SIG-M5 (cell line): ENCODE data around the gene GFOD1.
"Not testable (repeated sequence)": the region's sequence is repeated elsewhere in the genome, so short reads cannot be mapped to it uniquely, and the experiment has no call there.

Source experiments
- DNase-seq: peaks from one replicate; lab custom pipeline; 2025; lab: John Stamatoyannopoulos, UW

Gene GFOD1

DNA sequence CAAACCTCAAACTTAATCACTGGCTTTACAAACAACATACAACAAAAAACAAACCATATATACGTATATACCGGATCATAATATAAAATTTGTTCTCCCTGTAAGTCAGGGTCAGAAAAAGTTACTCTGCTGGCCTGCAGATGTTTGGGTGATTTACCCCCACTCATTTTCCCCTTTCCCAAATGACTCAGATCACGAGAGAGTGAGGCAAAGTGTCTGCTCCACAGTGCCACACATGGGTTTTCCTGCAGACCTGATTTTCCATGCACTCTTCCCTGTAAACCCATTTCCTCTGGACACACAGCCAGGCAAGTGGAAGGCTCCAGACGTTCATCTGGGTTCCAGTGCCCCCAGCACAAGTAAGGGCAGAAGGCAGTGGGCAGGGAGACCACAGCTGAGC lies 23.5 kb downstream of the GFOD1 start:
- DNase-seq: no peak

DNA sequence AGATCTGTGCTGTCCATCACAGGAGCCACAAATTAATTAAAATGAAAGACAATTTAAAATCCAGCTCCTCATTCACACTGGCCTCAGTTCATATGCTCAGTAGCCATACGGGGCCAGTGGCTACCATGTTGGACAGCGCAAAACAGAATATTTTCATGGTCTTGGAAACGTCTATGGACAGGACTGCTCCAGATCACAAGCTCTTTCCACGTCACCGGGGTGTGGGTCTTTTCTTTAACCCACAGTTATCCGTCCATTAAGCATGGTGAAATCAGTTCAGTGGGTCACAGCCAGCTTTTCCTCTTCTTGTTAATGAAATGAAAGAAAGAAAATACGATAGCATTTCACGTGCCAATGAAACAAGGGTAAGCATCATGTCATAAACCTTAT lies 24.1 kb downstream of the GFOD1 start:
- DNase-seq: no peak

GRCh38 chr6:13462458-13463327 lies 24.7 kb downstream of the GFOD1 start:
- DNase-seq: no peak

DNA sequence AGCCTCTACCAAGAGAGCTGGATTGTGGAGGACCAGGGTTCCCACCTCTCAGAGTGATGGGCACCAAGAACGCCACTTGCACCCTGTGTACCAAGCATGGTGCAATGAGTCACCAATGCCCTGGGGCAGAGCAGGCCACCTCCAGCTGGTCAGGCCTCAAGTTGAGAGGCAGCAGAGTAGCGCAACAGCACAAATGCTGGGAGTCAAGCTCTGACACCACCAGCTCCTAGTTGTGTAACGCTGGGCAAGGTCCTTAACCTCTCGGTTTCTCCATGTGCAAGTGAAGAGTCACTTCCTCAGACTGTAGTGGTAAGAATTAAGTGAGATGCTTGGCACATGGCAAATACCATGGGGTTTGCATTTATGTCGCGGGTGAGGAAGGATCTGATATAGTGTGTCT lies 25.6 kb downstream of the GFOD1 start:
- peak; percentile 14 for DNase-seq

DNA sequence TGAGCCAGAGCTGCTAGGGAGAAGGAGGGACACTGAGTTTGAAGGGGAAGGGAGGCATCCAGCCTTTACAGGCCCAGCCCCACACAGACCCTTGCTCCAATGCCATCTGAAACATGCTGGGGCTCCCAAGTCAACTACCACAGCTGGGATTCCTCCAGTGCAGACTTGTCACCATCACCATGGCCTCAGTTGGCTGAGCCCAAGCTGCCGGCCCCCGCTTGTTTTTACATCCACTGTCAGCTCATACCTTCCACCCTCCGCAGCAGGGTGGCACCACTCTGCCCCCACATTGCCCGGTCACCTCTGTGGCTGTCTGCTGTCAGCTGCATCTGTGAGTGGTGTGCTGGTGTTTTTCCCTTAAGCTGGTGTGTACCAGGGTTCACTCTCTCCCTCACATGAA lies 26.1 kb downstream of the GFOD1 start:
- no peak for DNase-seq

GRCh38 chr6:13460289-13460688 lies 27.1 kb downstream of the GFOD1 start:
- not testable (repeated sequence) for DNase-seq

GRCh38 chr6:13457577-13457976 lies 29.8 kb downstream of the GFOD1 start:
- DNase-seq: no peak

- no peak for DNase-seq
These were observed 31.8 kb downstream of the GFOD1 start for GRCh38 chr6:13455552-13455966.

DNA sequence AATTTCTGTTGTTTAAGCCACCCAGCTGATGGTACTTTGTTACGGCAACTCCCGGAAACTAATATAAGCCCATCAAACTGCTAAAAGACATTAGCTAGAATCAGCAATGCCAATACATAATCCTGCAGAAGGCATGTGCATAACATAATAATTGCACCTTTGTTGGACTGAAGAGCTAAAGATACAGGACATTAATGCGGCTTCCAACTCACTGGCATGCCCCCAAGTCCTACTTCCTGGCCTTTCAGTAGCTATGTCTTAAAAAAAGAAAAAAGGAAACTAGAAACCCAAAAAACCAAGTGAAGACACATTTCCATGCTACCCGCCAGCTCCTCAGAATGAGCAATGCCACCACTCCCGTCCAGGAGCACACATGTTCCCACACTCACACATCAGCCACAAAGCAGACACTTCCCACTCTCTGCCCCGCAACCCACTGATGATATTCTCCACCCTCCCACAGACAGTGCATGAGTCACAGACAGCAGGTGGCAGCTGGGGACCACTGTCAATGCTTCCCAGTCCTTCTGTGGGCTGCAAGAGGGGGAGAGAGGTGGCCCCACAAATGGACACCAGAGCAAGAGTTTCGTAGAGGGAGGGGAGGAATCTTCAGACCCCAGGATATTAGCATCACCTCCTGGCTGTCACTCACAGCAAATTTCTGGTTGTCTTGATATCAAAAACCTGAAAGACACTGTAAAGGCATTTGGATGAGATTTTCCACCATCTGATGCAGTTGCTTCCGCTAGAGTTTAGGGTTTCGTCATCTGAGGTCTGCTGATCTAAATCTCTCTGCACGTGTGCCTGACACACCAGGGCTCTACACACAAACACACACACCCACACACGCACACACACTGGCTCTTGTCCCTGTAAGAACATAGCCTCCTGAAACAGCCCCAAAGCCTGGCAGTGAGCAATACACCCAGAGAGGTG lies 32.8 kb downstream of the GFOD1 start:
- DNase-seq: peak; percentile 19

- DNase-seq: no peak
These were observed 33.6 kb downstream of the GFOD1 start for GRCh38 chr6:13453771-13454251.

DNA sequence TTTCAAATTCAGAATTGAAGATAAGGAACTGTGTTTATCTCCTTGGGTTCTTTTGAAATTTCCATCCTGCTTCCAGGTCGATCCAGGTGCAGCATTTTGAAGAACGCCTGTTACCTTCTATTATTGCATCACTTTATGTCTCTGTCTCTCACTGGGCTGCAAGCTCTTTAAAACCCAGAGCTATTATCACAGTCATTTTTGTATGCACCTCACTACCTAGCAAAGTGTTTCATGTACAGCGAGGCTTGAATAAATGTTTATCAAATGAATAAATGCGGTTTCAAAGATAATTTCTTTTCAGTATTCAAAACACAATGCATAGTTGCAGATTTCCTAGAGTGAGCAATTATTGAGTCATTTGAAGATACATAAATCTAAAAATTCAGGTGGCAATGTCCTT lies 34.2 kb downstream of the GFOD1 start:
- DNase-seq: no peak

- DNase-seq: no peak
These were observed 34.9 kb downstream of the GFOD1 start for GRCh38 chr6:13452346-13453117.

DNA sequence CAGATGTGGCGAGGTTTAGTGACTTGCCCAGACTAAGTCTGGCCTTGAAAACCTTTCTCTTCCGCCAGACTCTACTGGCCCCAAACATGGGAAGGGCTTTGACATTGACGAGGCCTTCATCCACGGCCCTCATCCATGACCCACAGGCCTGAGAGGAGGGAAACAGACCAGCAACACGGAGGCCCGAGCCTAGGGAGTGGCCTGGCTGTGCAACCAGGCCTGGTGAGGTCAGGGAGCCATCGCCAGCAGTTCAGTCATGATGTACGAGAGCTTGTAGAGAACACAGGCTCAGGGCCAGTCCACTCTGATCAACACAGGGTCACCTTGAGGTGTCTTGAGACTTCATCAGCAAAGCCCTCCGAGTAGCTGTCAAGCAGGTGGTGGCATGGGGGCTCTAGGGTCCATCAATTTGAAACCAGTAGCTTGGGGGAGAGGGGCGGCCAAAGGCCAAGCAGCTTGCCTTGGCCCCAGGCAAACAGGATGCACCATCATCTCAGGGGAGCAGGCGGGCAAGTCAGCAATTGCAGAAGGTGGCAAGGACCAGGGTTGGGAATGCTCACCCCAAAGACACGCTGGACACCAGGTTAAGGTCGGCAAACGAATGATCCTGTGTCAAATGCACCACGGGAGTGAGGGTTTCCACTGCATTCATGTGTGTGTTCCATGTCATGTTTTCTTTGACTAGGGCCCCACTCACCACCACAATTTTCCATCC lies 36.1 kb downstream of the GFOD1 start:
- no peak for DNase-seq

DNA sequence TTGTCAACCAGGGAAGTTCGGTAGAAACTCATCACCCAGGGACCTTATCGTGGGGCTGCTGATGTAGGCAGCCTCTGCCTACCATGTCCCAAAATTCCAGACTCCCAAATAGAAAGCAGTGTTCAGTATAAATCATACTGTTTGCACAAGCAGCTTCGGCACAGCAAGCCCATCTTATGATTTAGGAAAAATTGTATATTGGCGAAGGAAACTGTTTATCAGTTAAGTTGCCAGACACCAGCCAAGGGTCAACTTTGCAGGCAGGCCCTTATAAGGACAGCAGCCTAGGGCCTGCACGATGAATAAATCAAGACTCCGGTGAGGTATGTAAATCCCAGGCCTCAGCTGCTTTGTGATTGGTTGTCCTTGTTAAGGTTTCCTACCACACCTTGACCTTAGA lies 36.8 kb downstream of the GFOD1 start:
- DNase-seq: no peak

DNA sequence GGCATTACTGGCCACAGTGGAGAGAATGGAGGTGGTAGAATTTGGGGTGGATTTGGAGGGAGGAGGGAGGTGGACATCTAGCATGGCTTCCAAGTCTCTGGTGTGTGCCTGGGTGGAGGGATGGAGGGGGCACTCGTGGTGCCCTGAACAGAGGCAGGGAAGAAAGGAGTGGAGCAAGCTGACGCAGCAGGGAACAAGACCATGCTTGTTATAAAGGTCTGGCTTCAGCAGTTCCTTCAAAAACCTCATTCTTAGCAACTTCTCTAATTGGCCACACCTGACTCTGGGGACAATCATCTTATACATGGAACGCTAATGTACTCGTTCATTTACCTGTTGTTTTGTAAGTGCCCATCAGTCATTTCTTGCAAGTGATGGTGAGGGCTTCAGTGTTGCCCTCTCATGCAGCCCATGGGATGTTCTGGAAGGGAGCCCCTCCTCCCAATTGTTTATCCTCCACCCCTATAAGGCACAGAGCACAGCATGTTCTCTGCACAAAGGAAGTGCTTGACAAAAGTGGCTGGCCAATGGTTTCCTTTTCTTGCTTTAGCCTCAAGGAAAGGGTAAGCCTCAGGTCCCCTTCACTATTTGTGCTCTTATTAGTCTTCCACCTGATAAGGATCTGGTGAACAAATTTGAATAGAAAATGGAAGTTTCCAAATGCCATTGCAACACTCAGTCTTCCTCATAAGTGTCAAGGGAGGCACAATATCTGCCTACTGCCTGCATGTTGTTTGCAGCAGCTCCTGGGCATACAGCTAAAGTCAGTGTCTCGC lies 39.3 kb downstream of the GFOD1 start:
- no peak for DNase-seq

- DNase-seq: no peak
These were observed 41.0 kb downstream of the GFOD1 start for GRCh38 chr6:13446381-13446780.

GRCh38 chr6:13445744-13446115 lies 41.7 kb downstream of the GFOD1 start:
- no peak for DNase-seq

- DNase-seq: no peak
These were observed 42.2 kb downstream of the GFOD1 start for GRCh38 chr6:13445005-13445743.

GRCh38 chr6:13444604-13445003 lies 42.8 kb downstream of the GFOD1 start:
- no peak for DNase-seq

- DNase-seq: not testable (repeated sequence)
These were observed 43.4 kb downstream of the GFOD1 start for GRCh38 chr6:13443978-13444377.
